GM18508 (cell line): ENCODE data around the gene TRIM63.

Experiments
- ATAC-seq: cut with Tn5 transposase; IDR thresholded peaks from one replicate; pipeline ENCODE4 v1.9.1; 2021; ENCODE audit warnings: moderate number of reproducible peaks; ENCODE audit not compliant: insufficient read depth, unreplicated experiment

Gene TRIM63

DNA sequence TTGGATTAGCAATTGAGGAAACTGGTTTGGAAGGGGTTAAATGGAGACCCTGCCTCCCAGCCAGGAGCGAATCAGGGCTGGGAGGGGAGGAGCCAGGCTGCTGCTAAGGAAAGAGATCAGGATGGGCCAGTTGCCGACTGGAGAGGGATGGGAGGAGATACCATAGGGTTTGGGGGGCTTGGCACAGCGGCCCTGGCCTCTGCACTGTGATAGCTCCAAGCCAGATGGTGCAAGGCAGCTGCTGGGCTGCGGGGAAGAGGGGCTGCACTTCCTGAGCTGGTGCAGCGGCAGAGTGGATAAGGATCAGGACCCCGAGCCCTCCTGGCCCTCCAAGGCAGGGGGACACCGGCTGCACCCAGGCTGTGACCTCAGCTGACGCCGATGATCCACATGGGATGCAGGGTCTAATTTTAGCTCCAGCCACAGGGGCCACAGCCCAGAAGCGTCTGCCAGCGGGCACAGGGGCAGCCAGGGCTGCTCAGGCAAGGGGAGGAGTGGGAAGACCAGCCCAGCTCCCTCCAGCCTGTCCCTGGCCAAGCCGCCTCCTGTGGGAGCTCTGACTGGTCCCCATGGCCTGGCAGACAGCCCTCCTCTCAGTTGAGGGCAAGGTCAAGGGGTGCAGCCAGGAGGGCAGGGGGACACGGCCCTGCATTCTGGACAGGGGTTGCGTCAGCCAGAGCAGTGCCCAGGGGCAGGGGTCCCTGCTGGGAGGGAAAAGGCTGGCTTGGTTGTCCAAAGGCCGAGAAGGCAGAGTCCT is 45.6 kb downstream of the TRIM63 start, which contains the start of gene EXTL1:
Gene EXTL1 (plus strand): TSS at position 129 of the 757 bp plus-strand sequence. CDS start 872 bp downstream, outside the sequence.
- no peak for ATAC-seq

GRCh38 chr1:26020941-26021646 is 46.3 kb downstream of the TRIM63 start:
- ATAC-seq = no peak

DNA sequence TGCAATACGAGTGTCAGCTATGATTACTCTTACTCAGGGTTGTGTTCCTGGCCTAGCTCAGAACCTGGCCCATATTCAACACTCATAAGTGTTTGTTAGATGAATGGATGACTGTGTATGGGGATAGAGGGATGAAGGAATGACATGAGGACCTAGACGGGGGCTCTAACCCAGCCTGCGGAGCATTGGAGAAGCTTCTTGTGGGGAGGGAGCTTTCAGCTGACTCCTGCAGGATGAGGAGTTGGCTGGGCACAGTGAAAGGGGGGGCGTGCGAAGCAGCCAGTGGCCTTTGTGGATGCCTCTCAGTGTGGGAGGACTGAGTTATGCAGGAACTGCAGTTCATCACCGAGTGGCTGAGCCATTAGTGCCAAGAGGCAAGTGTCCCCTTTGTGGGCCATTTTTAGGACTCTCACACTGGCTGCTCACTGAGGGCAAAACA is 47.1 kb downstream of the TRIM63 start:
- no peak for ATAC-seq

GRCh38 chr1:26019641-26020315 is 47.7 kb downstream of the TRIM63 start:
- no peak for ATAC-seq

DNA sequence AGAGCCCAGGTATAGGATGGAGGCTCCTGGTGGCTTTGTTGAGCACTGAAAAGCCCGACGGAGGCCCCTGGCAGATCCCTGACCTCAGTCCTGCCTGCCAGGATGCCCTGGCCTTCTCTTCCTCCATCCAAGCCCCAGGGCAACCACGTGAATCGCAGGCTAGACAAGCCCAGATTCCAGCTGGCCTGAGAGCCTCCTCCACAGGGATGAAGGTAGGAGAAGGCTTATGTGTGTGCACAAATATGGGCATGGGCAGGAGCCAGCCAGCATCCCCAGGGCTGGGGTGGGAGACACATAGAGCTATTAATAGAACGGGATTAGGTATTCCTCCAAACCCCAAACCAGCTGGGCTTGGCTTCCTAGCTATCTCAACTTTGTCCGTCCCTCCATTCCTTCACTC is 49.8 kb downstream of the TRIM63 start:
- no peak for ATAC-seq

GRCh38 chr1:26016953-26017545 is 50.4 kb downstream of the TRIM63 start:
- no peak for ATAC-seq

DNA sequence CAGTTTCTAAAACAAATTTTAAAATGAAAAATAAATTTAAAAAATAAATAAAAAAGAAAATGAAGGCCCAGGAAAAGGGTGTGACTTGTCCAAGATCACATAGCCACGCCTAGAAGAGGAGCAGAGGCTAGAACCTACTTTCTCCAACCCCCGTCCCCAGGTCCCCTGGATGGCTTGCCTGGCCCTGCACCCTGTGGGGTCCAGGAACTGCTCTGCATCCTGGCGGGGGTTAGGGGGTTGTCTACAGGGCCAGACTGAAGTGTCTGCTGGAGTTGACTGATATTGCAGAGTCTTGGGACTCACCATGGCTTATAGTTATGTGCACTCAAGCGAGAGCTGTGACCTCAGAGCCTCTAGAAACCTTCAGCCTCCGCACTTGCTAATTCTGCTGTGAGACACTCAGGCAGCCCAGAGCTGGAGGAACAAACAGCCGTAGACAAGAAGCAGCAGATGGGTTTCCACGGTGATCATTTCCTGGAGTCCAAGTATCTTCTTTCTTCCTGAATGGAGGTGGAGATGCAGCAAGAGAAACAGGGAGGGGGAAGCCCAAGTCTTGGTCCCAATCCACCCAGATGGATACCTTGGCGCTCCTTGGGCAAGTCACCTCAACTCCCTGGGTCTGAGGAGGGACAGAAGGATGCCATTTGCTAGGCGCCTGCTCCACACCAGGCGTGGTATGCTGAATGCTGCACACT is 51.0 kb downstream of the TRIM63 start:
- no peak for ATAC-seq

GRCh38 chr1:26015358-26015757 is 52.1 kb downstream of the TRIM63 start:
- ATAC-seq = no peak

DNA sequence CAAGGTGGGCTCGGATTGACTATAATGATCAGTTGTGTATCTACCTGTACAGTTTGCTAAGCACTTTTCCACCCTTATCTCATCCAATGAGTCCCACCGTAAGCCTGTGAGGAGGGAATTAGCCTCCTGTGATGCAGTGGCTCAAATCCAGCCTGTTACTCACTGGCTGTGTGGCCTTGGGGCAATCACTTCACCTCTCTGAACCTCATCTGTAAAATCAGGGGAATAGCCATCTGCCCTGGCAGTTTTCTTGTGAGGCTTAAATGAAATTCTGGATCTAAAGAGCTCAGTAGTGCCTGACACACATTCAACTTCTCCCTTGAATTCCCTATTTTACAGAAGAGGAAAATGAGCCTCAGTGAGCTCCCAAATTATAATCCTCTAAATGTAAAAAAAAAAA is 53.3 kb downstream of the TRIM63 start:
- ATAC-seq = no peak

GRCh38 chr1:26012864-26013263 is 54.6 kb downstream of the TRIM63 start:
- ATAC-seq = no peak

DNA sequence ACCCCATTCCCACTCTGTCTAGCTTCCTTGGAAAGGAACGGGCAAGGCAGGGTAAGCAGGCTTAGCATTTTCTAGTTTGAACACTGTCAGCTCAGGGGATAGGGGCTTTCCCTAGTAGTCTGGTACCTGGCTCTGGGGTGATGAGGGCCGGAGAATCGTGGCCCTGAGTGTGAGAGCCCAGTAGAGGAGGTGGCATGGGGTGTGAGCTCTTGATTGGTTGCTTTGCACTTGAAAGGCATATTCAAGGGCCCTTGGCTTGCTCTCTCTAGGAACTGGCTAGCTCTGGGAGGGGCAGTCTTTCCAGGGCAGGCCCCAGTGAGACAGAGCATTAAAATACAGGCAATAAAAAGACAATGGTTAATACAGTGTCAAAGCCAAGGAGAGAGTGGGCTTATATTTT is 56.6 kb downstream of the TRIM63 start:
- ATAC-seq = no peak

DNA sequence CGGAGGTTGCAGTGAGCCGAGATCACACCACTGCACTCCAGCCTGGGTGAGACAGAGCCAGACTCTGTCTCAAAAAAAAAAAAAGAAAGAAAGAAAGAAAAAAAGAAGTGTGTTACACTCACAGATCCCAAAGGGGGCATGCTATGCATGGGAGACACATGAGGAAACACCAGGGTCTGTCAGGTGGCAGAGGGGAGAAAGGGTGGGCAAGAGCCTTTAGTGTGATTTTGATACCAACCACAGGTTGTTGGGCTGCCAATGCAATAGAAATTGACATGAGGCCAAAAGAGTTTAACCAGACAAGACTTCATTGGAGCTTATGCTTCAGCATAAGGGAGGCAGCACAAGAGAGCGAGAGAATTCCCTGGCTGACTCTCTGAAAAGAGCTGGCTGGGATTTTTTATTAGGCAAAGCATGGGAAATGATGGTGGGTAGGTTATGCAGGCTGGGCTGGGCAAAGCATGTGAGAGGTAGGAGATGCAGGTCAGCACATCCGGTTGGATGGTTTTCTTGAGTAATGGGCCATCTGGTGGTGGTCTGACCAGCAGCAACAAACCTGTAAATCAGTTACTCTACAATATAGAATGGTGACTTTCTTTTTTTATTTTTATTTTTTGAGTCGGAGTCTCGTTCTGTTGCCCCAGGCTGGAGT is 57.5 kb downstream of the TRIM63 start:
- ATAC-seq = no peak

DNA sequence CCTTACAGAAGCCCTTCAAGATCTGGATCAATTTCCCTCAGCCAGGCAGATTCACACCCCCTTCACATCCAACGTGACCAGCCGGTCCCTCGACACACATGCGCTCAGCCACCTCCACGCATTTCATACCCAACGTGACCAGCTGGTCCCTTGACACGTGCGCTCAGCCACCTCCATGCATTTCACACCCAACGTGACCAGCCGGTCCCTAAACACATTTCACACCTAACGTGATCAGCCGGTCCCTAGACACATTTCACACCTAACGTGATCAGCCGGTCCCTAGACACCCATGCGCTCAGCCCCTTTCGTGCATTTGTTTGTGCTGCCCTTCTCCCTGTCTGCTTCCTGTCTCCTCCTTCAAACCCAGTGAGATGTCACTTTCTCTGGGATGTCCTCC is 60.7 kb downstream of the TRIM63 start:
- no peak for ATAC-seq

GRCh38 chr1:26005434-26006105 is 61.9 kb downstream of the TRIM63 start:
- no peak for ATAC-seq

DNA sequence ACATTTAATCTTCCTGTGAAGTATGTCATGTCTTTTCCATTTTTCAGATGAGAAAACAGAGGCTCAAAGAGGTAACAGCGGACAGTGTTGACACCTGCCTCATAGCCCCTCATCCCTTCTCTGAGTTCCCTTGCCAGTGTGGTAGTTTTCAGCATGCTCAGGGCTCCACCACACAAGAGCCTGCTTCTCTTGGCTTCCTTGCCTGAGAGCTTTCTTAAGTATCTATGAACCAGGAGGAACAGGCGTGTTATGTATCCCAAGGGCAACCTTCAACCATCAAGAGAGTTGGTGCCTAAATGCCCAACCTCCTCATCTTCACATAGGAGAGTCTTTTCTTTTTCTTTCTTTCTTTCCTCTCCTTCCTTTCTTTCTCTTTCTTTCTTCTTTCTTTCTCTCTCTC is 63.7 kb downstream of the TRIM63 start:
- no peak for ATAC-seq

- no peak for ATAC-seq
These were observed 64.2 kb downstream of the TRIM63 start for GRCh38 chr1:26003262-26003661.
